Hepatic stellate cell (primary cell): Measurements from ENCODE around the gene FGF2.

ENCODE experiments used
- DNase-seq: peaks from one replicate; pipeline ENCODE4 v3.0.0; 2011; ENCODE audit warnings: low spot score

Gene FGF2

DNA sequence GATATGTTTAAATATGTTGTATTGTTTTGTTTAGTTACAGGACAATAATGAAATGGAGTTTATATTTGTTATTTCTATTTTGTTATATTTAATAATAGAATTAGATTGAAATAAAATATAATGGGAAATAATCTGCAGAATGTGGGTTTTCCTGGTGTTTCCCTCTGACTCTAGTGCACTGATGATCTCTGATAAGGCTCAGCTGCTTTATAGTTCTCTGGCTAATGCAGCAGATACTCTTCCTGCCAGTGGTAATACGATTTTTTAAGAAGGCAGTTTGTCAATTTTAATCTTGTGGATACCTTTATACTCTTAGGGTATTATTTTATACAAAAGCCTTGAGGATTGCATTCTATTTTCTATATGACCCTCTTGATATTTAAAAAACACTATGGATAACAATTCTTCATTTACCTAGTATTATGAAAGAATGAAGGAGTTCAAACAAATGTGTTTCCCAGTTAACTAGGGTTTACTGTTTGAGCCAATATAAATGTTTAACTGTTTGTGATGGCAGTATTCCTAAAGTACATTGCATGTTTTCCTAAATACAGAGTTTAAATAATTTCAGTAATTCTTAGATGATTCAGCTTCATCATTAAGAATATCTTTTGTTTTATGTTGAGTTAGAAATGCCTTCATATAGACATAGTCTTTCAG, 68.8 kb downstream of the FGF2 start:
- no peak for DNase-seq

DNA sequence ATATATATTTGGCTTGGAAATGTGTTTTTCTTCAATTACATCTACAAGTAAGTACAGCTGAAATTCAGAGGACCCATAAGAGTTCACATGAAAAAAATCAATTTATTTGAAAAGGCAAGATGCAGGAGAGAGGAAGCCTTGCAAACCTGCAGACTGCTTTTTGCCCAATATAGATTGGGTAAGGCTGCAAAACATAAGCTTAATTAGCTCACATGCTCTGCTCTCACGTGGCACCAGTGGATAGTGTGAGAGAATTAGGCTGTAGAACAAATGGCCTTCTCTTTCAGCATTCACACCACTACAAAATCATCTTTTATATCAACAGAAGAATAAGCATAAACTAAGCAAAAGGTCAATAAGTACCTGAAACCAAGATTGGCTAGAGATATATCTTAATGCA, 69.6 kb downstream of the FGF2 start:
- DNase-seq = no peak

DNA sequence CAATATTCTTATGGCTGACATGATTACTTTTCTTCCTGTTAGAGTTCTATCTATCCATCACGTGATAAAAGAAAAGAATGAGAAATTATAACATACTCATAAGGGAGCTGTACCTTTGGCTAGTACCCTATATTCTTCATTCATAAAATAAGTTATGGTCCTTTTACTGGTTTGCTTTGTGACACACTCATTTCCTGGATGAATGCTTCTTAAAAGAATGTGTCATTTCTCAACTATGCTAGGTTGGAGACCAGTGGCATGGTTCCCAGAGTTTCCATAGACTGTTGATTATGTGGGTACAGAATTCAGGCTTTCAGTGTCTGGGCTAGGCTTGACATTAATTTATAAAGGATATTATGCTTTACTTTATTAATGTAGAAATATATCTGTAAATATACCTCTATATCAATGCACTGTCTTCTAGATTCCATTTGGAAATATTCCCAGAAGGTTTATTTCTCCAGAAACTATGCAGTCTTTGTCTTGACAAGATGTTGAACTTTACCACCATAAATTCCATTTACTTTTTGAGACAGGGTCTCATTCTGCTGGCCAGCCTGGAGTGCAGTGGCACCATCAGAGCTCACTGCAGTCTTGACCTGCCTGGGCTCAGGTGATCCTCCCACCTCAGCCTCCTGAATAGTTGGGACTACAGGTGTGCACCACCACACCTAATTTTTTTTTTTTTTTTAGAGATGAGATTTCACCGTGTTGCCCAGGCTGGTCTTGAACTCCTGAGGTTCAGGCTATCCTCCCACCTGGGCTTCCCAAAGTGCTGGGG, 71.9 kb downstream of the FGF2 start:
- peak; percentile 66 for DNase-seq

DNA sequence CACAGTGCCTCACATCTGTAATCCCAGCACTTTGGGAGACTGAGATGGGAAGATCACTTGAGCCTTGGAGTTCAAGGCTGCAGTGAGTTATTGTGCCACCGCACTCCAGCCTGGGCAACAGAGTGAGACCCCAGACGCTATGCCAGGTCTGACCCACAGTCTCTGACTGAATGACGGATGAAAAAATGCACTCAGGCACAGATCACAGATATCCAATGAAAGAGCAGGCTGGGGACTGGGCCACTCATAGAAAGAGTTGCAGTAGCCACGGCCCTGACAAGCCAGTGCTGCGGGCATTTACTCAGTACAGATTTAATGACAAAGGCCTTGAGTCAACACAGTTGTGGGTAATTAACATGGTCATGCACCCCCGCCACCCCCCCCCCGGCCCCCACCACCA, 73.1 kb downstream of the FGF2 start:
- DNase-seq = no peak

DNA sequence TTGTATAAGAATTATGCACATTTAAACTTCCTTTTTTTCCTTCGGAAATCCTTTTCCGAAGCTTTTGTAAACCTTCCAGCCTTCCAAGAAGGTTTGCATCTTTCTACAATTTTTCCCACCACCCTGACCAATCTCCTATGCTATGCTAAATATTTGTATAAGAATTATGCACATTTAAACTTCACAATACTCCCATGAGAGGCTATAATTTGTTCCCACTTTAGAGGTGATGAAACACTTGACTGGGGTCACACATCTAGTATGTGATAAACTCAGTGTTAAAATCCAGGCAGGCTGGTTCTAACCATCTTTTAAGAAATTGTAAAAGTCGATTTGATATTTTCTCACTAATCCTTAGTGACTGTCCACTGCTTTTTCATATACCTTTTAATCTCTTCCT, 73.7 kb downstream of the FGF2 start:
- DNase-seq = no peak

DNA sequence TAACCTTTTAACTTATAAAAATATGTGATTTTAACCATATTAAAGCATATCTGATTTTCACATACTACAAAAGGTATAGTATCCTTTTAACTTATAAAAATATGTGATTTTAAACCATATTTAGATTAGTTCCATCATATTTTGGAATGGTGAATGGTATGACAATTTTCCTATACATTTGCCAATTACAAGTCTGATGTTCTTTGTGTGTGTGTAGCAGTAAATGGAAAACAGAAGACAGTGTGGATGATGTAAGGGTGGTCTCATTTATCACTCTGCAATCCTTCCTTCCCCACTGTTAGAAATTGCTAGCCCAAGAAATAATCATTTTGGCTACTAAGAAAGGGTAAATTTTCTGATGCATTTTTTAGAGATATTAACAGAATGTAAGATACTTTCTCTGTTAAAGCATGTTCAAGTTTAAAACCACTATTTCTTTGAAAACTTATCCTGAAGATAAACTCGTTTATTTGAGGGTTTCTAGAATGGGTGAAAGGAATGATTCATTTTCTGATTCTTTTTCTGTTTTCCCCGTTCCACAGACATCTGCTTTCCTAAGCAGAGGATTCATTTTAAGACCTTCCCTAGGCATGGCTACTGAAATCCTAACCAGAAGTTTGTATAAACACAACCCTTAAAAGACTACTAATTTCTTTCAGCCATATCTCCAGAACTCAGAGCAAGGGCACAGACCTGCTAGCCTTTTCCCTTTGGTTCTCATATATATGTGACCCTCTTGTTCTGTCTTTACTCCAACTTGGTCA, 74.8 kb downstream of the FGF2 start:
- DNase-seq = no peak

DNA sequence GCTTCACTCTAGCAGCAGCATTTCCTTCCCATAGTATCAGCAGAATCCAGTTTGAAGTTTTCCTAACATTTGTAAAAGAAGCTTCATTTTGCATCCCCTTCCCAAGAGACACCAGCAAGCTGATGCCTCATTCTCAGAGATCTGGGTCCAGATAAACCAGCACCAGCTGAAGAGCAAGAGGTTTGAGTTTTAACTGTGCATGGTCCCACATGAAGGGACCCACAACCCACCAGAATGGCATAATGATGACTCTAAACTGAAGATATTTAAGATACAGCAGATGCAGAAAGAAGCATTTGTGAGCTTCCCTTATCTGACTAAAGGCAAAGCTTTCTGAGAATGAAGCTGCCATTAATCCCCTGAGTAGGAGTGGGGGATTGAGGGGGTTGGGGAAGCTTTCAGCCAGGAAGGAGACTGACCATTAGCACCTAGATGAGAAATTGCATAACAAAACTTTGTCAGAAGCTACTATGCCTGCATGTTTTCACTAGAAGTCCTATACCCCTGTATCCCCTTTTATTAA, 77.2 kb downstream of the FGF2 start:
- no peak for DNase-seq

DNA sequence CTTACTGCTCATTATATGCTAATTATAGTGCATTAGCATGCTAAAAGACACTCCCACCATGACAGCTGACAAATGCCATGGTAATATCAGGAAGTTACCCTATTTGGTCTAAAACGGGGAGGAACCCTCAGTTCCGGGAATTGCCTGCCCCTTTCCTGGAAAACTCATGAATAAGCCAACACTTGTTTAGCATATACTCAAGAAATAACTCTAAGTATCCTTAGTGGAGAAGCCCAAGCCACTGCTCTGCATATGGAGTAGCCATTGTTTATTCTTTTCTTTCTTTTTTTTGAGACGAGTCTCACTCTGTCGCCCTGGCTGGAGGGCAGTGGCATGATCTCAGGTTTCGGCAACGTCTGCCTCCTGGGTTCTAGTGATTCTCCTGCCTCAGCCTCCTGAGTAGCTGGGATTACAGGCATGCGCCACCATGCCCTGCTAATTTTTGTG, 80.3 kb downstream of the FGF2 start:
- no peak for DNase-seq

DNA sequence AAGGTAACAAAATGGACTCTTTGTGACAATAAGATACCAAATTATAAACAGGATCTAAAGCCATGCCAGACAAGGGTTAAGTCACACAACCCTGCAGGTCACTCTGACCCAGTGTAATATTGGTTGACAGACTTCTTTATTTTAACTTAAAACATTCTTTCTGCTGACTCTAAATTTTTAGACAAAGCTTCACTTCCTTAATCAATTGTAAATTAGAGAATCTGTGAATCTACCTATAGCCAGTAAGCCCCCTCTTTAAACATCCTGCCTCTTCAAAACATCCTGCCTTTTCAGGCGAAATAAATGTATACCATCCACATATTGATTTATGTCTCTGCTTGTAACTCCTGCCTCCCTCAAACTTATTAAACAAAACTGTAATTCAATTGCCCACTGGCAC, 81.6 kb downstream of the FGF2 start:
- DNase-seq = no peak

DNA sequence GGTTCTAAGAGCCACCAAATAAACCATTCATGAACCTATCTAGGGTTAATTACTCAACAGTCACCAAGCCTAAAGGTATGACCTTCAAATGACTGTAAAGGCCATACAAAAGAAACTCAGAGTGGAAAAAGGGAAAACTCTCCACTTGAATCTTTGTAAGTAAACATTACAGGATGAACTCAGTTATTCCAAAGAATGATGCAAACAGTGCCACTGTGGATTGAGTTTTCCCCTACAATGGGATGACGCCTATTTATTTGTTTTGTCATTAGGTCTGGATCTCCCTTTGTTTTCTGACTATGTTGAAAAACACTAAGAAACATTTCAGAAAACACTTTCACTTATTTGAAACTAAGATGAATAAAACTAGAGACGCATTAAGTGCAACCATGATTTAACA, 83.1 kb downstream of the FGF2 start:
- no peak for DNase-seq

DNA sequence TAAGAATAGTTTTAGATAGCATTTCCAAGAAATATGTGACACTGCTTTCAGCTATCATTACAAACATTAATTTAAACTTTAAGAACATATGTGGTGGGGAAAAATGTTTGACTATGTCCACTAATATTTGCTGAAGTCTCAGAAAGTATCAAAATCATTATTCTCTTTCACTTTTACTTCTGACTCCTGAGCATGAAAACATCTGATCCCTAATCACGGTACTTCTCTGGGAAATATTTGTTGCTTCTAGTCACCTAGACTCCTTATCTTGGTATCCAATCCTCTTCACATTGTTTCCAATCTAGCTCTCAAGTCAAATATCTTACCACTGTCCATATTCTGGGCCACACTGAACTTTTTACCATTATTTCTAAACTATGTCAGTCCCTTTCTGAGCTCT, 85.0 kb downstream of the FGF2 start:
- DNase-seq = no peak

DNA sequence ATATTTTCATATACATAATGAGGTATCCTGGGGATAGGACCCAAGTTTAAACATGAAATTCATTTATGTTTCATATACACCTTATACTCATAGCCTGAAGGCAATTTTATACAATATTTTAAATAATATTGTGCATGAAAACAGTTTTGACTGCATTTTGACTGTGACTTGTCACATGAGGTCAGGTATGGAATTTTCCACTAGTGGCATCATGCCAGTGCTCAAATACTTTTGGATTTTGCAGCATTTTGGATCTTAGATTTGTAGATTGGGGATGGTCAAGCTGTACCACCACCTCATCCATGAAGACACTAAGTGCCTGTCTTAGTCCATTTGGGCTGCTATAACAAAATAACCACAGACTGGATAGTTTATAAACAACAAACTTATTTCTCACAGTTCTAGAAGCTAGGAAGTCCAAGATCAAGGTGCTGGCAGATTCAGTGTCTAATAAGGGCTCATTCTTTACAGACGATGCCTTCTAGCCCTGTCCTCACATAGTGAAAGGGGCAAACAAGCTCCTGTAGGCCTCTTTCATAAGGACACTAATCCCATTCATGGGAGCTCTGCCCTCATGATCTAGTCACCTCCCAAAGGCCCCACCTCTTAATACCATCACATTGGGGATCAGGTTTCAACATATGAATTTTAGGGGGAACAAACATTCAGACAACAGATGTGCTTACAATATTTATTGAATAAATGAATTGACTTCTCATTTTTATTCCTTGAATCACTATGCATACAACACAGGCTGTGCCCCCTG, 86.4 kb downstream of the FGF2 start:
- DNase-seq = no peak

DNA sequence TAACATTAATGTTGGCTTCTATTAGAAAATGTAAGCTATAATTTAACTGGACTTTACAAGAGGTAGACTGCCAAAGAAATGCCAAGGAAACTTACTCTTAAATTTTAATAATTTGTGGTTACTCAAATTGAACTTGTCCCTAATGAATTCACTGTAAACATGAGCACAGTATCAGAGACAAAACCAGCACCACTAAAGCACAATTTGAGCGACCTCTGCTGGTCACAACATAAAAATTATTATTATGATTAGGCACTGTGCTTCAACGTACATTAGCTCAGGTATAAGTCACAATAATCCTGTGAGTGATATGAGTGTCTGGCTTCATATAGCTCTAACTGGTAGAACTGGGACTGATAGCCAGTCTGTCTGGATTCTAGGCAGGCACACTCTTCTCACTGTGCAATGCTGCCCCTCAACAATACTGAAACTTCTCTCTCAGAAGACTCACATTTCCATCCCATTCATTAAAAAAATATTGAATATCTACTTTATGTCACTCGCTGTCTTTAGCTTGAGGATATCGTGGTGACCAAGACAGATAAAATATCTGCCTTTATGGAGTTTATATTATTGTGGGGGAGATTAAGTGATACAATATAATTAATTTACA, 87.8 kb downstream of the FGF2 start:
- no peak for DNase-seq

DNA sequence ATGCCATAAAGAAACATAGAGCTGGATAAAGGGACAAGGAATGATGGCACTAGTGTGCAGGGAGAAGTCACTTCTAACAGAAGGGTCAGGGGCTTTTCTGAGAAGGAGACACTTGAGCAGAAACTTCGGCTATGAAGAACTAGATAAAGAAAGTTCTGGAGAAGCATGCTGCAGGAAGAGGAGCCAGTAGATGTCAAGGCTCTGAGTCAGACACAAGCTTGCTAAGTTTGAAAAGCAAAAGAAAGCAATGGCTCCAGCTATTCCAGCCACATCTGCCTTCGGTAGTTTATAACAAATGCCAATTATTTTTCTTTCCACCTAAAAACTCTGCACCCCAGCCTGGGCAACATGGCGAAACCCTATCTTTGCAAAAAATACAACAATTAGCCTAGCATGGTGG, 88.3 kb downstream of the FGF2 start:
- peak; percentile 40 for DNase-seq

DNA sequence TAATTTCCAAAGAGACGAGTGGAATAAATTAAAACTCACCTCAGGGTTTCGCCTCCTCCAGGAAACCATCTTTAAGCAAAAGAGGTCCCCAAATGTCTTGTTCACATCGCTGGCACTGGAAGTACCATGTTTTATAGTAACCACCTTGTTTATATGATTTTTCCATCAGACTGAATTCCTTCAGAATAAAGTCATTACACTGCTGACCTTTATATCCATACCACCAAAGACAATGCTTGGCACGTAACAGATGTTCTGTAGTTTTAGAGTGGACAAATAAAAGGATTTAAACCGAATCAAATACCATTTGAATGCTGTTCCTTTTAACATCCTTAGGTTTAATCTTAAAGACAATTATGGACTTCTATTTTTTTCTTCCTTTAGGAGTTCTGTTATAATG, 91.1 kb downstream of the FGF2 start:
- no peak for DNase-seq

DNA sequence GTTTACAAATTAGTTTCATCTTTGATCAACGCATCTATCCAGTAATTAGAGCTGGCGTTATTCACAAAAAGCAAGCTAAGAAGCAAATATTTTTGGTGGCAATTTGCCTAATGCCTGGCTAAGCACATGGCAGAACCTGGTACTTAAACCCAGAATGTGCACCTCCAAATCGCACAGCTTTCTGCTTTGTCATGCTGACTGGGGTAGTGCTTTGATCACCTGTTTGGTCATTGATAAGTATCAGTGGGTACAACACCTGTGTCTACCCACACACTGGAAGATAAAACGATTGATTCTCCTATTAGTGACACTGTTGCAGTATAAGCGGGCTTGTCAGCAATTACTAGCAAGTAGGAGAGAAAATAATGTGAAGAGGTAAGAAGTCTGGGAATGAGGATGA, 93.8 kb downstream of the FGF2 start:
- DNase-seq = no peak

DNA sequence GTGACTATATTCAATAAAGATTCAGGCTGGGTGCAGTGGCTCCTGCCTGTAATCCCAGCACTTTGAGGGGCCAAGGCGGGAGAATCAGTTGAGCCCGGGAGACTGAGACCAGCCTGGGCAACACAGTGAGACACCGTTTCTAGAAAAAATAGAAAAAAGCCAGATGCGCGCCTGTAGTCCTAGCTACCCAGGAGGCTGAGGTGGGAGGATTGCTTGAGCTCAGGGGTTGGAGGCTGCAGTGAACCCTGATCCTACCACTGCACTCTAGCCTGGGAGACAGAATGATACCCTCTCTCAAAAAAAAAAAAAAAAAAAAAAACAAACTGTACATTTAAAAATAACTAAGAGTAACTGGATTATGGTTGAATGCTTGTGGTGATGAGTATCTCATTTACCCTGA, 94.7 kb downstream of the FGF2 start:
- no peak for DNase-seq

DNA sequence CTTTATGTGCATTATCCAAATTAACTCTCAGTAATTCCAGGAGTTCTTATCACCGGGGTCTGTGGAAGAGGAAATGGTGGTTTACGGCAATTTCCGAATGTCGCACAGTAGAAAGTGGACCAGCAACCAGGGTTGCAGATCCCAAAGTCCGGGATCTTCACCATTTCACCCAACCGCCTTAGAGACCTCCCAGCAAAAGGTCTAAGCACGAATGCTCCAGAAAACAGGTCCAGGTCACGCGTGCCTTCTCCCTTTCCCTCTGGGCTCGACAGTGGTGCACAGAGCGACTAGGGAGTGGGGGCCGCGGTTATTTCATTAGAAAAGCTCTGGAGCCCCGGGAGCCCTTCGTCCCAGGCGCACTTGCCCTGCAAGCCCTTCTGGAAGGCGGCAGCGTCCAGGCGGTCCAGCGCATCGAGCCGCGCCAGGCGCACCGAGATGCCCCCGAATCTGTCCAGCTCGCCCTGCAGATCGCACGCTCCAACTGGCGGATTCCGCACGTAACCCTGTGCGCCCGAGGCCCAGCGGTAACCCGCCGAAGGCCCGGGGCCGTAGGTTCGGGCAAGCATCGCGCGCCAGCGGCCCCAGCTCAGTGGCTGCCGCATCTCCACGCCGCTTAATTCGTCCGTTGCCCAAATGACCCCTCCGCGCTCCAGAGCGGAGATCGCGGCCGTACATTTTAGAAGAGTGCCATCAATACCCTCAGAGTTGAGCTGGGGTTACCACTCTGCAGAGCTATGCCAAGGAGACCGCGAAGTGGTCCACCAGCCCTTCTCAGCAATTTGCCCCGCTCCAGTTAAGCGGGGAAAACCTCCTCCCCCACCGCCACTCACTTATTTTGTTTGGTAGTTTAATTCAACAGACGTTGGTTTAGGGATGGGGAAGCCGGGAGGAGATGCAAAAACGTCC, 95.6 kb downstream of the FGF2 start, which contains the start of gene NUDT6:
NUDT6 (minus strand) TSS at position 627 of the 906 bp plus-strand sequence; CDS start at position 602, 25 bp downstream.
- peak; percentile 60 for DNase-seq

DNA sequence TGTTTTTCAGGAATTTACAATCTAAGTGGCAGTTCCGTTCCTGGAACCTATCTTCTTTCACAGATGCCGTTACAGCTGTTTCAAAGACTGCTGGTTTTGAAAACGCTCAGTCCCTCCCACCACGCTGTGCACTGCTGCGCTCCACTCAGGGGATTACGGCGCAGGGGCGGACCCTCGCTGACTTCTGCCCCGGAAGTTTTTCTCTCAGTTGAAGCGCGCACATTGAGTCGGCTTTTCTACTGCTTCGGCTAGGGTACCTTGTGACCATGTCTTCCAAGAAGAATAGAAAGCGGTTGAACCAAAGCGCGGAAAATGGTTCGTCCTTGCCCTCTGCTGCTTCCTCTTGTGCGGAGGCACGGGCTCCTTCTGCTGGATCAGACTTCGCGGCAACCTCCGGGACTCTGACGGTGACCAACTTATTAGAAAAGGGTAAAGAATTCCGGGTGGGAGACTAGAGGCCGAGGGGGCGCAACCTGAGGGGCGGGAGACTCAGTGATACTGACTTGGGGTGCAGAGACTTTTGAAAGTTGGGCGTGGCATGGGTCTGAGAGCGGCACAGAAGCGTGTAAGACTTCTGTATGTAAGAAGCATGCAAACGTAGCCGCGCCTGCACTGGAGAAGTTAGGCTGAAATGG, 96.4 kb downstream of the FGF2 start:
- DNase-seq = peak; percentile 81

DNA sequence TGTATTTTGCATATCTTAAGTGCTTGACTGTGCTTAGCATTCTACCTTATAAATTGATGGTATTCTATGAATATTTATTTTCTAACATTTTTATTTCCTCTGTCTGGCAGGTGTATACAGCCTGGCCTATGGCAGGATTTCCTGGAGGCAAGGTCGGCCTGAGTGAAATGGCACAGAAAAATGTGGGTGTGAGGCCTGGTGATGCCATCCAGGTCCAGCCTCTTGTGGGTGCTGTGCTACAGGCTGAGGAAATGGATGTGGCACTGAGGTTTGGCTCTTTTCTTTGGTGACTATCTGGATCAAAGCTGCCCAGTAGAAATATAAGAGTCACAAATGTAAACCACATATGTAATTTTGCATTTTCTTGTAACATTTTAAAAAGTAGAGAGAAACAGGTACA, 102.3 kb downstream of the FGF2 start:
- DNase-seq = no peak
